ENCODE results near the gene INPP5A.

DNA sequence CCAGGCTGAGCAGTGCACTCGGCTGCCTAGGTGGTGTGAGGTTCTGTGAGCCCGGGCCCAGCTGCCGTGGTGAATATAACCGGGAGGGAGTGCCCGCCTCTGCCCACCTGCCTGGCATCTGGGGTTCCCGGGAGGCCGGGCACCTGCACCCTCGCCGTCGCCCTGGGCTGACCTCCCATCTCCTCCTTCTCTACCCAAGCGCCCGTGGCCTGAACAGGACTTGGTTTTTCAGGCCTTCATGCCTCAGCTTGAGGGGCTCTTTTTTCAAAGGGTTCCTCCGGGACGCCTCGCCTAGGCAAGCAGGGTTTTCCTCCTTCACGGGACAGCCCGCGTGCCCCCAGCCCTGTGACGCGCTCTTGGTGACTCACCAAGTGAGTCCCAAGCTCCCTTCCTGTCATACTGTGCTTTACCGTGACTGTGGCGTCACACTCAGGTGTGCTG lies 9.9 kb downstream of the INPP5A start:
- TF ChIP-seq ZC3H10 (CRISPR knock-in tag; IDR thresholded peaks at IDR 0.05) = no peak
- no peak for TF ChIP-seq SNAI2 (CRISPR knock-in tag; IDR thresholded peaks at IDR 0.05)
- TF ChIP-seq, protein P1, sequence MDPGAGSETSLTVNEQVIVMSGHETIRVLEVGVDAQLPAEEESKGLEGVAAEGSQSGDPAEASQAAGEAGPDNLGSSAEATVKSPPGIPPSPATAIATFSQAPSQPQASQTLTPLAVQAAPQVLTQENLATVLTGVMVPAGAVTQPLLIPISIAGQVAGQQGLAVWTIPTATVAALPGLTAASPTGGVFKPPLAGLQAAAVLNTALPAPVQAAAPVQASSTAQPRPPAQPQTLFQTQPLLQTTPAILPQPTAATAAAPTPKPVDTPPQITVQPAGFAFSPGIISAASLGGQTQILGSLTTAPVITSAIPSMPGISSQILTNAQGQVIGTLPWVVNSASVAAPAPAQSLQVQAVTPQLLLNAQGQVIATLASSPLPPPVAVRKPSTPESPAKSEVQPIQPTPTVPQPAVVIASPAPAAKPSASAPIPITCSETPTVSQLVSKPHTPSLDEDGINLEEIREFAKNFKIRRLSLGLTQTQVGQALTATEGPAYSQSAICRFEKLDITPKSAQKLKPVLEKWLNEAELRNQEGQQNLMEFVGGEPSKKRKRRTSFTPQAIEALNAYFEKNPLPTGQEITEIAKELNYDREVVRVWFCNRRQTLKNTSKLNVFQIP (CRISPR knock-in tag; IDR thresholded peaks at IDR 0.05; ENCODE audit: borderline replicate concordance, low read depth) = no peak
- TF ChIP-seq, protein P2, sequence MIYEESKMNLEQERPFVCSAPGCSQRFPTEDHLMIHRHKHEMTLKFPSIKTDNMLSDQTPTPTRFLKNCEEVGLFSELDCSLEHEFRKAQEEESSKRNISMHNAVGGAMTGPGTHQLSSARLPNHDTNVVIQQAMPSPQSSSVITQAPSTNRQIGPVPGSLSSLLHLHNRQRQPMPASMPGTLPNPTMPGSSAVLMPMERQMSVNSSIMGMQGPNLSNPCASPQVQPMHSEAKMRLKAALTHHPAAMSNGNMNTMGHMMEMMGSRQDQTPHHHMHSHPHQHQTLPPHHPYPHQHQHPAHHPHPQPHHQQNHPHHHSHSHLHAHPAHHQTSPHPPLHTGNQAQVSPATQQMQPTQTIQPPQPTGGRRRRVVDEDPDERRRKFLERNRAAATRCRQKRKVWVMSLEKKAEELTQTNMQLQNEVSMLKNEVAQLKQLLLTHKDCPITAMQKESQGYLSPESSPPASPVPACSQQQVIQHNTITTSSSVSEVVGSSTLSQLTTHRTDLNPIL (CRISPR knock-in tag; IDR thresholded peaks at IDR 0.05; ENCODE audit: low read depth) = no peak
- TF ChIP-seq ZFP3 (CRISPR knock-in tag; IDR thresholded peaks at IDR 0.05) = no peak
- no peak for TF ChIP-seq ZNF565 (CRISPR knock-in tag; conservative IDR thresholded peaks at IDR 0.05; ENCODE audit: low read depth)
- TF ChIP-seq BACH2 (CRISPR knock-in tag; IDR thresholded peaks at IDR 0.05; ENCODE audit: borderline replicate concordance) = no peak
- TF ChIP-seq ISL1 (CRISPR knock-in tag; IDR thresholded peaks at IDR 0.05) = no peak
- TF ChIP-seq, protein P3, sequence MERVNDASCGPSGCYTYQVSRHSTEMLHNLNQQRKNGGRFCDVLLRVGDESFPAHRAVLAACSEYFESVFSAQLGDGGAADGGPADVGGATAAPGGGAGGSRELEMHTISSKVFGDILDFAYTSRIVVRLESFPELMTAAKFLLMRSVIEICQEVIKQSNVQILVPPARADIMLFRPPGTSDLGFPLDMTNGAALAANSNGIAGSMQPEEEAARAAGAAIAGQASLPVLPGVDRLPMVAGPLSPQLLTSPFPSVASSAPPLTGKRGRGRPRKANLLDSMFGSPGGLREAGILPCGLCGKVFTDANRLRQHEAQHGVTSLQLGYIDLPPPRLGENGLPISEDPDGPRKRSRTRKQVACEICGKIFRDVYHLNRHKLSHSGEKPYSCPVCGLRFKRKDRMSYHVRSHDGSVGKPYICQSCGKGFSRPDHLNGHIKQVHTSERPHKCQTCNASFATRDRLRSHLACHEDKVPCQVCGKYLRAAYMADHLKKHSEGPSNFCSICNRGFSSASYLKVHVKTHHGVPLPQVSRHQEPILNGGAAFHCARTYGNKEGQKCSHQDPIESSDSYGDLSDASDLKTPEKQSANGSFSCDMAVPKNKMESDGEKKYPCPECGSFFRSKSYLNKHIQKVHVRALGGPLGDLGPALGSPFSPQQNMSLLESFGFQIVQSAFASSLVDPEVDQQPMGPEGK (CRISPR knock-in tag; IDR thresholded peaks at IDR 0.05; ENCODE audit: borderline replicate concordance) = no peak
- no peak for TF ChIP-seq ZNF8 (CRISPR knock-in tag; IDR thresholded peaks at IDR 0.05)
- no peak for TF ChIP-seq RARB (CRISPR knock-in tag; IDR thresholded peaks at IDR 0.05)

Measured in SK-N-SH treated with all-trans-retinoic acid at 6 μM for 48 hours (cell line).